ENCODE data around the gene ADH5.
"Not testable (repeated sequence)": the region's sequence is repeated elsewhere in the genome, so short reads cannot be mapped to it uniquely, and the experiment has no call there.

Gene ADH5

GRCh38 chr4:99088481-99089365 lies at the start of gene ADH5:
ADH5 (minus strand) TSS chr4:99088788; CDS start chr4:99088700, 88 bp downstream.
- peak; percentile 40 for DNase-seq (ENCODE audit: low read depth)

- no peak for DNase-seq (ENCODE audit: low read depth)
Measured at GRCh38 chr4:99136329-99136728, 47.7 kb upstream of the ADH5 start.

GRCh38 chr4:99135541-99136162 lies 47.1 kb upstream of the ADH5 start:
- DNase-seq (ENCODE audit: low read depth): no peak

GRCh38 chr4:99134586-99134985 lies 46.0 kb upstream of the ADH5 start:
- no peak for DNase-seq (ENCODE audit: low read depth)

GRCh38 chr4:99131378-99131777 lies 42.8 kb upstream of the ADH5 start:
- no peak for DNase-seq (ENCODE audit: low read depth)

GRCh38 chr4:99126376-99126775 lies 37.8 kb upstream of the ADH5 start:
- DNase-seq (ENCODE audit: low read depth): no peak

- no peak for DNase-seq (ENCODE audit: low read depth)
Measured at GRCh38 chr4:99121008-99121407, 32.4 kb upstream of the ADH5 start.

- DNase-seq (ENCODE audit: low read depth): no peak
Measured at GRCh38 chr4:99120501-99120900, 31.9 kb upstream of the ADH5 start.

- DNase-seq (ENCODE audit: low read depth): no peak
Measured at GRCh38 chr4:99117876-99118693, 29.5 kb upstream of the ADH5 start.

- DNase-seq (ENCODE audit: low read depth): not testable (repeated sequence)
Measured at GRCh38 chr4:99117122-99117841, 28.7 kb upstream of the ADH5 start.

GRCh38 chr4:99109286-99109685 lies 20.7 kb upstream of the ADH5 start:
- DNase-seq (ENCODE audit: low read depth): not testable (repeated sequence)

GRCh38 chr4:99104153-99104552 lies 15.6 kb upstream of the ADH5 start:
- no peak for DNase-seq (ENCODE audit: low read depth)

- no peak for DNase-seq (ENCODE audit: low read depth)
Measured at GRCh38 chr4:99103166-99103565, 14.6 kb upstream of the ADH5 start.

GRCh38 chr4:99102634-99103033 lies 14.0 kb upstream of the ADH5 start:
- no peak for DNase-seq (ENCODE audit: low read depth)

GRCh38 chr4:99100876-99101275 lies 12.3 kb upstream of the ADH5 start:
- no peak for DNase-seq (ENCODE audit: low read depth)

GRCh38 chr4:99099814-99100213 lies 11.2 kb upstream of the ADH5 start:
- DNase-seq (ENCODE audit: low read depth): not testable (repeated sequence)

GRCh38 chr4:99099311-99099710 lies 10.7 kb upstream of the ADH5 start:
- no peak for DNase-seq (ENCODE audit: low read depth)

GRCh38 chr4:99091841-99092240 lies 3.3 kb upstream of the ADH5 start:
- DNase-seq (ENCODE audit: low read depth): not testable (repeated sequence)

GRCh38 chr4:99091216-99091575 lies 2.6 kb upstream of the ADH5 start:
- no peak for DNase-seq (ENCODE audit: low read depth)

GRCh38 chr4:99090481-99091215 lies 2.1 kb upstream of the ADH5 start:
- DNase-seq (ENCODE audit: low read depth): no peak

- DNase-seq (ENCODE audit: low read depth): no peak
Measured at GRCh38 chr4:99088023-99088449, 552 bp downstream of the ADH5 start.
